Coronary artery (tissue), 2 donors: ENCODE measurements around the gene PTPN1.

Source experiments
- DNase-seq: peaks from one replicate; pipeline ENCODE4 v3.0.0-alpha.2; 2017; ENCODE audit warnings: low spot score
- H3K27ac ChIP-seq, 2 donors: fragments of 200-600 bp; sonication (generic); one replicate each; pipeline ENCODE4 v1.5.1; 2016 to 2019
- H3K4me3 ChIP-seq: fragments of 200-600 bp; sonication (generic); 2 replicates; pipeline ENCODE4 v1.5.1; 2016; ENCODE audit warnings: mild to moderate bottlenecking, moderate library complexity
- CTCF ChIP-seq: fragments of 200-600 bp; sonication (generic); IDR thresholded peaks from one replicate; pipeline ENCODE4 v1.5.1; 2019; ENCODE audit warnings: antibody characterized with exemption

PTPN1 gene

GRCh38 chr20:50525681-50526080, 15.5 kb downstream of the PTPN1 start:
- no peak overlapping the region for H3K27ac ChIP-seq
- no peak overlapping the region for H3K4me3 ChIP-seq
- DNase-seq = no peak
- TF ChIP-seq CTCF = no peak

- no peak for TF ChIP-seq CTCF
- no peak for DNase-seq
- no peak overlapping the region for H3K27ac ChIP-seq
Measured at GRCh38 chr20:50526403-50526989, 16.3 kb downstream of the PTPN1 start.

GRCh38 chr20:50527068-50527605, 17.0 kb downstream of the PTPN1 start:
- no peak for TF ChIP-seq CTCF
- DNase-seq = no peak
- no peak overlapping the region for H3K27ac ChIP-seq
- H3K4me3 ChIP-seq = no peak overlapping the region

More at GRCh38 chr20:50526403-50526989, 16.3 kb downstream of the PTPN1 start:
- H3K4me3 ChIP-seq = no peak overlapping the region

GRCh38 chr20:50528129-50528528, 17.9 kb downstream of the PTPN1 start:
- Histone ChIP-seq H3K27ac (no peak overlapping the region), H3K4me3 (no peak overlapping the region)
- no peak for TF ChIP-seq CTCF
- no peak for DNase-seq

- H3K27ac ChIP-seq = peak overlapping the region in 1 of 2 donors; percentile 47
- H3K4me3 ChIP-seq = no peak overlapping the region
- no peak for DNase-seq
- TF ChIP-seq CTCF = no peak
Measured at GRCh38 chr20:50528804-50529351, 18.7 kb downstream of the PTPN1 start.

- H3K4me3 ChIP-seq = no peak overlapping the region
Measured at GRCh38 chr20:50532221-50532620, 22.0 kb downstream of the PTPN1 start.

More at GRCh38 chr20:50532221-50532620, 22.0 kb downstream of the PTPN1 start:
- DNase-seq = no peak
- TF ChIP-seq CTCF = no peak
- H3K27ac ChIP-seq = no peak overlapping the region
